Thymus (tissue), 11 donors: ENCODE data around the gene SH3PXD2B. TPM values are rescaled to one million over a fixed set of nuclear protein-coding genes. Genes with fewer than 3 reads are reported as not detected.
A peak's percentile ranks its signal among the peaks of the same experiment; 100 is the strongest.

ENCODE experiments used
- DNase-seq, 9 donors: peaks; one replicate each; pipeline ENCODE4 v3.0.0-alpha.2; 2013; ENCODE audit warnings: low spot score in 9 of 9, low read depth in 6 of 9, missing footprints in 1 of 9
- H3K27ac ChIP-seq, 2 donors: one replicate each; pipeline ENCODE4 v1.5.1; 2013; ENCODE audit warnings: control low read depth in 1 of 2, low read depth in 1 of 2, low read length in 1 of 2, mild to moderate bottlenecking in 1 of 2, moderate library complexity in 1 of 2
- H3K27me3 ChIP-seq, 2 donors: one replicate each; pipeline ENCODE4 v1.5.1; 2013; ENCODE audit warnings: low read length in 1 of 2; ENCODE audit not compliant: control insufficient read depth in 2 of 2, insufficient read depth in 1 of 2
- H3K36me3 ChIP-seq, 2 donors: one replicate each; pipeline ENCODE4 v1.5.1; 2013; ENCODE audit warnings: low read length in 1 of 2, mild to moderate bottlenecking in 1 of 2, moderate library complexity in 1 of 2; ENCODE audit not compliant: control insufficient read depth in 2 of 2, insufficient read depth in 2 of 2
- H3K4me1 ChIP-seq, 2 donors: one replicate each; pipeline ENCODE4 v1.5.1; 2013; ENCODE audit warnings: low read length in 2 of 2; ENCODE audit not compliant: control insufficient read depth in 2 of 2, insufficient read depth in 2 of 2
- H3K4me3 ChIP-seq, 2 donors: one replicate each; pipeline ENCODE4 v1.5.1; 2013; ENCODE audit warnings: low read length in 2 of 2, control low read depth in 1 of 2, mild to moderate bottlenecking in 1 of 2
- H3K9me3 ChIP-seq, 2 donors: one replicate each; pipeline ENCODE4 v1.5.1; 2013; ENCODE audit warnings: low read length in 1 of 2, mild to moderate bottlenecking in 1 of 2; ENCODE audit not compliant: control insufficient read depth in 2 of 2, insufficient read depth in 1 of 2
- WGBS: extraction: QIAGEN DNeasy Blood & Tissue Kit; methylation state at CpG from one replicate; pipeline ENCODE4 v1.1.7; 2013; 5-methylcytosine and 5-hydroxymethylcytosine counted together
- polyA plus RNA-seq: library from polyadenylated mRNA; stranded (reverse); fragments of 200-250 nt; gene quantifications from one replicate; pipeline ENCODE4 v1.2.3, GENCODE V29; 2013
- total RNA-seq: library from RNA; stranded (reverse); fragments of 120-200 nt; gene quantifications from one replicate; pipeline ENCODE4 v1.2.4, GENCODE V29; 2013
- donor health status: healthy.

Gene SH3PXD2B
- total and polyA plus RNA-seq, 2 donors, result 3.2 to 7.3 TPM

DNA sequence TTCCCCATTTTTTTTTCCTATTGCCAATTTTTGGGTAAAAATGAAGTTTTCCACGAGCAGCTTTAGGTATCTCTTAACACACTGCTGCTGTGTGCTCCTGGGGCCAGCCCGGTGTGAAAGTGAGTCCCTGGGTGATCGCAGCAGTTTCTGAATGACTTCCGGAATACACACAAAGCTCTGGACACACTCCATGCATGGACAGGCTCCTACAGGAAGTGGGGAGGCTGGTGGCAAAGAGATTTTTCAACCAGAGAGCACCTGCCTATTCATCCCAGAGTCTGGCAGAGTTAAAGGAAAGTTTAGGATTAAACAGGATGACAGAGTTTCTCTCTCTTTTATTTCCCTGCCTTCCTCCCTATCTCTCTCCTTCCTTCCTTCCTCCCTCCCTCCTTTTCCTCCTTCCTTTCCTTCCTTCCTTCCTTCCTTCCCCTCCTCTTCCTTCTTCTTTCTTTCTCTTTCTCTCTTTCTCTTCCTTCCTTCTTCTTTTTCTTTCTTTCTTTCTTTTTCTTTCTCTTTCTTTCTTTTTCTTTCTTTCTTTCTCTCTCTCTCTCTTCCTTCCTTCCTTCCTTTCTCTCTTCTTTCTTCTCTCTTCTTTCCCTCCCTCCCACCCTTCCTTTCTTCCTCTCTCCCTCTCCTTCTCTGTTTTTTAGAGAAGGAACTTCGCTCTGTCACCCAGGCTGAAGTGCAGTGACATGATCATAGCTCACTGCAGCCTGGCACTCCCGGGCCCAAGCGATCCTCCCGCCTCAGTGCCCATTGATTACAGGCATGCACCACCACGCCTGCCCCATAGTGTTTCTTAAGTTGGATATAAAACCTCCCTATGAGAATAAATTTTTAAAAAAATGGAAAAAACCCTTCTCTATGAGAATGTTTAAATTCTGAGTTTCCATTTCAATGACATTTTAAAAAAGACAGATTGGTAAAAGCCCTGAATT, 132.0 kb downstream of the SH3PXD2B start:
- no peaks in the 10 kb centered on the region for H3K27me3 ChIP-seq
- H3K4me1 ChIP-seq, result no peaks in the 10 kb centered on the region
- no peak overlapping the region for H3K27ac ChIP-seq
- no peaks in the 10 kb centered on the region for H3K9me3 ChIP-seq
- WGBS, result 89% methylated on average over 9 of the region's 9 CpGs
- H3K4me3 ChIP-seq, result no peak overlapping the region
- H3K36me3 ChIP-seq, result no peaks in the 10 kb centered on the region
- no peak for DNase-seq

DNA sequence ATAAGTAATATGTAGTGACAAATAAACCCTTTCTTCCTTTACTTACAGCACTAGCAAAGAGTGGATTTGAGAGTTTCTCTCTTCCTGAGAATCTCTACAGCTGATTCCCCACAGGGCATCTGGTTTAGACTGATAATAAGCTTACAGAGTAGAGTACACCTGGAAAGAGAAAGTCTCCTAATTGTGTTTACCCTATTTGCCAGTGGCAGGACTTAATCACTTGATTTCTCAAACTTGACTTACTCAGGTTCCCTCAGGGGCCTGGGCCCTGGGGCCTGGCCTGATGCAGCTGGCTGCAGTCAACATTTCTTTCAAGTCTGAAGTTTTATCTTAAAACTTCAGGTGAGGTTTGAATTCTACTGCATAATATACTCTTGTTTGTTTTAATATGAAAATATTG, 132.7 kb downstream of the SH3PXD2B start:
- no peak overlapping the region for H3K27ac ChIP-seq
- no peak for DNase-seq

DNA sequence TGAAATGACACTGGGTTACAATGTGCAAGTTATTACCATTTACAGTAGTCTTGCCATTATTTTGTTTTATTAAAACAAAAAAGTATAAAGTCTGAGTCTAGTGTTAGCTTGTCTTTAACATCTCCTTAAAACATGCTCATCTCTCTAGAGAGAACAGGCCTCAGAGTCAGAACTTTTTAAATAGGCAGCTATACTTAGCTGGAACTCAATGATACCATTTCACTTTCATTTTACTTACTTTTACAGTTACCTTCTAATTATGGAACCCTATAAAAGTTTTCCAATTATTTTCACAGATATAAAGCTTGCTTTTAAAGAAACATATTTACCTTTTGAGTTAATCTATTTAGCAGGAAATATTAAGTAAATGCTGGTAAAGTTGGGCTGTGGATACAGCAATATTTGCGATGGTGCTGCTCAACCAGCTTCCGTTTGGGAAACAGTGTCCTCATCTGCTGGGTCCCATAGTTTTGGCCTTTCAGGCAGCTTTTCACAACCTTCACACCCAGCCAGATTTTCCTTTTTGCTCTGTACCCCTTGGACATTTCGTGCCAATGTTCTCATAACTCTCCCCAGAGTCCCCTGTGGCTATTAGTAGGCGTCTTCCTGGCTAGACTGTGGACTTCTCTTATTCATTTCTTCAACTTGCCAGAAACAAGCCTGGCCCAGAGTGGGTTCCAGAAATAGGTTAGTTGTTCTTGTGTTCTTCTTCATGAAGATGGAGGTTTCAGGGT, 134.4 kb downstream of the SH3PXD2B start:
- no peaks in the 10 kb centered on the region for H3K4me1 ChIP-seq
- no peak overlapping the region for H3K4me3 ChIP-seq
- no peak overlapping the region for H3K27ac ChIP-seq
- H3K27me3 ChIP-seq, result no peaks in the 10 kb centered on the region
- H3K36me3 ChIP-seq, result no peaks in the 10 kb centered on the region
- no peaks in the 10 kb centered on the region for H3K9me3 ChIP-seq
- WGBS, result 95% methylated on average over 4 of the region's 4 CpGs
- no peak for DNase-seq

More for the DNA sequence above, 132.7 kb downstream of the SH3PXD2B start:
- Histone ChIP-seq H3K27me3 (no peaks in the 10 kb centered on the region), H3K36me3 (no peaks in the 10 kb centered on the region), H3K4me3 (no peak overlapping the region), H3K4me1 (no peaks in the 10 kb centered on the region), H3K9me3 (no peaks in the 10 kb centered on the region)

DNA sequence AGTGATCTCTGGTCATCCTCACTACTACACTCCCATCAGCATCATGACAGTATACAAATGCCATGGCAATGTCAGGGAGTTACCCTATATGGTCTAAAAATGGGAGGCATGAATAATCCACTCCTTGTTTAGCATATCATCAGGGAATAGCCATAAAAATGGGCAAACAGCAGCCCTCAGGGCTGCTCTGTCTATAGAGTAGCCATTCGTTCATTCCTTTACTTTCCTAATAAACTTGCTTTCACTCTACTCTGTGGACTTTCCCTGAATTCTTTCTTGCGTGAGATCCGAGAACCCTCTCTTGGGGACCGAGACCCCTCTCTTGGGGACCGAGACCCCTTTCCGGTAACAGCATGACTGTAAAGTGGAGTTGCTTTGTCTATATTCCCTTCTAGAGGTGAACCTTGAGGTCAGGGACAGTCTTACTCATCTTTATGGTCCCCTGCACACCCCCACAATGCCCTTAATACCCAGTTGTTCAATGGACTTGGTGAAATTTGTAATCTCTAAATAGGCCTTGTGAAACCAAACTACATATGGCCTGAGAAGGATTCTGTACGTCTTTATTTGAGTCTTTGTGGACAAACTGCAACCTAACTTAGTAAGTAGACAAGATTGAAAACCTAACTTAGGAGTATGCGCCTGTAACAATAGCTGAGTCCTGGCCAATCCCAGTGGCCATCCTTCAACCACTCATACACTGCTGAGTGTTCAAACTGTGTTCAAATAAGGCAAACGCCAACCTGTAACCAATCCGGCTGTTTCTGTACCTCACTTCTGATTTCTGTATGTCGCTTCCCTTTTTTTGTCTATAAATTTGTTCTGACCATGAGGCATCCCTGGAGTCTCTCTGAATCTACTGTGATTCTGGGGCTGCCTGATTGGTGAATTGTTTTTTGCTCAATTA, 138.5 kb downstream of the SH3PXD2B start:
- 98% methylated on average over 11 of the region's 11 CpGs for WGBS
- H3K36me3 ChIP-seq, result no peaks in the 10 kb centered on the region
- peak overlapping the region in 1 of 2 donors; percentile 65 for H3K27ac ChIP-seq
- H3K4me1 ChIP-seq, result no peaks in the 10 kb centered on the region
- DNase-seq, result no peak
- no peaks in the 10 kb centered on the region for H3K9me3 ChIP-seq
- H3K4me3 ChIP-seq, result no peak overlapping the region
- no peaks in the 10 kb centered on the region for H3K27me3 ChIP-seq

DNA sequence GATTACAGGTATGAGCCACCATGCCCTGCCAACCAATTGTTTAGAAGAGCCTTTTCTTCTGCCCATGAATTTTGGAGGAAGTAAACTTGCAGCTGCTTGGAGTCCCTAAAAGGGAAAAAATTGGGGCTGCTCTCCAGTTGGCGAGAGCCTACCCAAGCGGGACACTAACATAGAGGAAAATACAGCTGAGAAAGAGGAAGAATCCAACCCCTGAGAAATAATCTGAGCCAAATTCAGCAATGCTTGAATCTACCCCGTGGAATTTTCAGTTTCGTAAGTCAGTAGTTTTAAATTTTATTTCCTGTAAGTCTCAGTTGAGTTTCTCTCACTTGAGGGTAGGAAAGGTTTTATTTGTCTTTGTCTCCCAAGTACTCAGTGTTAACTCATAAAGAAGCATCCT, 140.4 kb downstream of the SH3PXD2B start:
- Histone ChIP-seq H3K36me3 (no peaks in the 10 kb centered on the region), H3K27ac (peak overlapping the region; percentile 41 to 74), H3K4me1 (no peaks in the 10 kb centered on the region), H3K27me3 (no peaks in the 10 kb centered on the region), H3K4me3 (no peak overlapping the region), H3K9me3 (no peaks in the 10 kb centered on the region)
- WGBS, result 91% methylated on average over 4 of the region's 4 CpGs
- DNase-seq, result no peak

DNA sequence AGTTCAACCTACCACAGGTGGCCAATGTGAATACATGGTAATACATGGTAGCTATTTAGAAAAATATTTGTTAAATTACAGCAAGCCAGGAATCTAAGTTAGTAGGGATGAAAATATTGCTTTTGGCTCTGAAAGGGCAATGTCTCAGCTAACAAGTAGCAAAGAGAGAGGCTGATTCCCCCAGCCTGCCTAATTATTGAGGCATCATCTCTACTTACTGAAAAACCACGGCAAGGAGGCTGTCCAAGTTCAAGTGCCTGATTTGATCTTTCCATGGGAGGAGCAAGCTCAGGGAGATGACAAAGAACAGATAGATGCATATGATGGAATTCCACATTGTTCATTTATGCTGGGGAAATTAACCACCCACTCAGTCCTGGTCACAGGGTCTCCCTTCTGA, 142.0 kb downstream of the SH3PXD2B start:
- Histone ChIP-seq H3K27me3 (no peaks in the 10 kb centered on the region), H3K9me3 (no peaks in the 10 kb centered on the region), H3K27ac (no peak overlapping the region), H3K36me3 (no peaks in the 10 kb centered on the region), H3K4me3 (no peak overlapping the region), H3K4me1 (no peaks in the 10 kb centered on the region)
- WGBS, result 79% methylated on average over 1 of the region's 1 CpG
- no peak for DNase-seq

DNA sequence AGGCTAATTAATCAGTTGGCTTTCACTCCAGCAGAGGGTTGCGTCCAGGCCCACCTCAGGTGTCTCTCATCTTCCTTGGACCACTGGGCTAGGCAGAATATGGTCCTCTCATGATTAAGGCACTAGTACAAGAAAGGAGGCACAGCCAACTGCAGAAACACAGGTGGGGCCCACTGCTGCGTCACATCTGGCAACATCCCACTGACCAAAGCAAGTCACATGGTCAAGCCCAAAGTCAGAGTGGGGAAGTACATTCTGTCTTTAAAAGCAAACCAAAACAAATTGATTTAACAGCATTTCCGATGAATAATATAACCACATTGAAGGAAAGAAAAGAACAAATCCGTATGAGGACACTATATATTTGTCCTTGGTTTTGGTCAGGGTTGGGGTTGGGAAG, 142.7 kb downstream of the SH3PXD2B start:
- no peaks in the 10 kb centered on the region for H3K27me3 ChIP-seq
- no peak overlapping the region for H3K27ac ChIP-seq
- H3K36me3 ChIP-seq, result no peaks in the 10 kb centered on the region
- WGBS, result 96% methylated on average over 4 of the region's 4 CpGs
- DNase-seq, result no peak
- H3K4me3 ChIP-seq, result no peak overlapping the region
- H3K9me3 ChIP-seq, result no peaks in the 10 kb centered on the region
- no peaks in the 10 kb centered on the region for H3K4me1 ChIP-seq

DNA sequence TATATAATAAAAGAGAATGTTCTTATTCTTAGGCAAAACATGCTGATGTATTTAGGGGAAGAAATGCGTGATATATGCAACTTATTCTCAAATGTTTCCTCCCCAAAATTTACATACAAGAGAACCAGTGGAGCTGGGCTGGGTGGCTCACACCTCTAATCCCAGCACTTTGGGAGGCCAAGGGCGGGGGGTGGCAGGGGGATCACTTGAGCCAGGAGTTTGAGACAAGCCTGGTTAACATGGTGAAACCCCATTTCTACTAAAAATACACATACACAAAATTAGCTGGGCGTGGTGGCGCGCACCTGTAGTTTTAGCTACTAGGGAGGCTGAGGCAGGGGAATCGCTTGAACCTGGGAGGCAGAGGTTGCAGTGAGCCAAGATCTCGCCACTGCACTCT, 143.3 kb downstream of the SH3PXD2B start:
- no peaks in the 10 kb centered on the region for H3K9me3 ChIP-seq
- H3K36me3 ChIP-seq, result no peaks in the 10 kb centered on the region
- H3K27me3 ChIP-seq, result no peaks in the 10 kb centered on the region
- no peak overlapping the region for H3K4me3 ChIP-seq
- H3K27ac ChIP-seq, result no peak overlapping the region
- DNase-seq, result no peak
- 97% methylated on average over 7 of the region's 7 CpGs for WGBS
- H3K4me1 ChIP-seq, result no peaks in the 10 kb centered on the region
